22Rv1 (cell line): ENCODE results near the gene ZNF462.
"Not testable (repeated sequence)": the region's sequence is repeated elsewhere in the genome, so short reads cannot be mapped to it uniquely, and the experiment has no call there.

Experiments used
- H3K27ac ChIP-seq: fragments of 450-650 bp; 2 replicates; pipeline ENCODE4 v1.5.1; 2017
- ZFX ChIP-seq: fragments of 450-650 bp; IDR thresholded peaks from 2 replicates; pipeline ENCODE4 v1.6.1; 2017; ENCODE audit warnings: antibody characterized with exemption, borderline replicate concordance
- TF ChIP-seq, protein P1 (sequence below): fragments of 450-650 bp; IDR thresholded peaks from 2 replicates; pipeline ENCODE4 v1.5.1; 2017; ENCODE audit warnings: mild to moderate bottlenecking

The ZNF462 gene

DNA sequence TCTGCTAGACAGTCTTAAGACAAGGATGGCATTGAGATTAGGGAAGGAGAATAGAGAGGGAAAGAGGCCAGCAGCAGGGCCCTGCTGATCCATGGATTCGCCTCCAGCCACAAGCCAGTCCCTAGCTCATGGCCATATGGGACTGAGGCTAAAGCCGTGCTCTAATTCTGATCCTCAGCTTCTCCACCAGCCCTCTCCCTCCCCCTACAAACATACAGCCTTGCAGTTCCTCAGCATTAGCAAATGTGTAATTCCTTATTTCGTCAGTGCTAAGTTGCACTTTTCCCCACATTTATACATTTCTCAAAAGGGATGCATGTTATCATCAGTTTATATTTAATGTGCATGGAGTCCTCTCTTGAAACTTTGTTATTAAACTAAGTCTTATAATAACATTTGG is 34.8 kb downstream of the ZNF462 start:
- TF ChIP-seq ZFX = no peak
- TF ChIP-seq, protein P1, sequence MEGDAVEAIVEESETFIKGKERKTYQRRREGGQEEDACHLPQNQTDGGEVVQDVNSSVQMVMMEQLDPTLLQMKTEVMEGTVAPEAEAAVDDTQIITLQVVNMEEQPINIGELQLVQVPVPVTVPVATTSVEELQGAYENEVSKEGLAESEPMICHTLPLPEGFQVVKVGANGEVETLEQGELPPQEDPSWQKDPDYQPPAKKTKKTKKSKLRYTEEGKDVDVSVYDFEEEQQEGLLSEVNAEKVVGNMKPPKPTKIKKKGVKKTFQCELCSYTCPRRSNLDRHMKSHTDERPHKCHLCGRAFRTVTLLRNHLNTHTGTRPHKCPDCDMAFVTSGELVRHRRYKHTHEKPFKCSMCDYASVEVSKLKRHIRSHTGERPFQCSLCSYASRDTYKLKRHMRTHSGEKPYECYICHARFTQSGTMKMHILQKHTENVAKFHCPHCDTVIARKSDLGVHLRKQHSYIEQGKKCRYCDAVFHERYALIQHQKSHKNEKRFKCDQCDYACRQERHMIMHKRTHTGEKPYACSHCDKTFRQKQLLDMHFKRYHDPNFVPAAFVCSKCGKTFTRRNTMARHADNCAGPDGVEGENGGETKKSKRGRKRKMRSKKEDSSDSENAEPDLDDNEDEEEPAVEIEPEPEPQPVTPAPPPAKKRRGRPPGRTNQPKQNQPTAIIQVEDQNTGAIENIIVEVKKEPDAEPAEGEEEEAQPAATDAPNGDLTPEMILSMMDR = no peak
- no peak overlapping the region for H3K27ac ChIP-seq

DNA sequence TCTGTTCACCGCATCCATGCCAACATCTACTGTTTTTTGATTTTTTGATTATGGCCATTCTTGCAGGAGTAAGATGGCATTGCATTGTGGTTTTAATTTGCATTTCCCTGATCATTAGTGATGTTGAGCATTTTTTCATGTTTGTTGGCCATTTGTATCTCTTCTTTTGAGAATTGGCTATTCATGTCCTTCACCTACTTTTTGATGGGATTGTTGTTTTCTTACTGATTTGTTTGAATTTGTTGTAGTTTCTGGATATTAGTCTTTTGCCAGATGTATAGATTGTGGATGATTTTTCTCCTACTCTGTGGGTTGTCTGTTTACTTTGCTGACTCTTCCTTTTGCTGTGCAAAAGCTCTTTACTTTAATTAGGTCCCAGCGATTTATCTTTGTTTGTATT is 37.6 kb downstream of the ZNF462 start:
- not testable (repeated sequence) for H3K27ac ChIP-seq

DNA sequence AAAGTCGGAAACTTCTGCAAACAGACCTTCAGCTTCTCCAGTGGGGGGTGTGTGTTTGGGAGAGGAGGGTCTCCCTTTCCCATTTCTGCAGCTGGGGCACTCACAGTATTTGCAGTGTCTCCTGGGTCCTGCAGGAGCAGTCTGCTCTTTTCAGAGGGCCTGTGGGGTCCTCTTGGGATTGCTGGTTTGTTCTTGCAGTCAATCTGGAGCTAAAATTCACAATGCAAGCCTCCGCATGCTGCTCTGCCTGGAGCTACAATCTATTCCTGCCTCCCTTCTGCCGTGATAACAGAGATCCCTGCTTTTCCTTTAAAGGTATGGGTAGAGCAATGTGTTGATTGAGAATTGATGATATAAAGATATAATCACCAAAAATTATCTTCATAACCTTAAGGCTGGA is 43.2 kb downstream of the ZNF462 start:
- H3K27ac ChIP-seq = no peak overlapping the region
- TF ChIP-seq, protein P1 = no peak
- TF ChIP-seq ZFX = no peak

DNA sequence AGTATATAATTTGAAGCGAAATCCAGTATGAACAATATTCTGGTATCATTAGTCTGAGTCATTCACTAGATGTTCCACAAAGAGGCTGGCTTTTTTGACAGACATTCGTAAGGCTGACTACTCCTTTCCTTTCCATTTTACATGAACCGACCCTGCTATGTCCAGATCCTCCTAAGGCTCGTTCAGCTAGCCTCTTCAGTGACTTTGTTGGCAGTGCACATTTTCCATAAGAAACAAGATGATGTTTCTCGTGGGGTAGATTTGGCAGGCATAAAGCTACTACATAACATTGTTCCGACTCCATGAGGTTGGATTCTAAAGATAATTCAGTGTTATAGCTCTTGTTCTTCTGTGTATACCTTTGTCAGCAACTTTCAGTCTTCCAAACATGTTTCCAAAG is 49.0 kb downstream of the ZNF462 start:
- TF ChIP-seq ZFX = no peak
- TF ChIP-seq, protein P1 = no peak
- no peak overlapping the region for H3K27ac ChIP-seq

DNA sequence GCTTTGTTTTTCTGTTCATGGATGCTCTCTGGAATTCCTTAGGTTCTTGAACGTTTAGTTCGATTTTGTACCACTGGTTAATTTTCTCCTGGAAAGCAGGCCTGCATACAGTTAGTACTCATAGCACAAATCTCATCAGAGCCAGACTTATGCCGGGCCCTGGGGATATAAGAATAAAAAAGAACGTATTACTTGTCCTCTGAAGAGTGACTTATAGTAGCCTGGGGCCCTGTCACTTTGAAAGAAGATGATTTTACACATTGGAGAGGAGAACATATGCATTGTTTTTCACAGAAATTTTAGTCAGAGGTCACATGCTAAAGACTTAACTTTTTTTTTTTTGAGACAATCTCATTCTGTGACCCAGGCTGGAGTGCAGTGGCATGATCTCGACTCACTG is 50.3 kb downstream of the ZNF462 start:
- TF ChIP-seq ZFX = no peak
- TF ChIP-seq, protein P1 = no peak
- no peak overlapping the region for H3K27ac ChIP-seq

DNA sequence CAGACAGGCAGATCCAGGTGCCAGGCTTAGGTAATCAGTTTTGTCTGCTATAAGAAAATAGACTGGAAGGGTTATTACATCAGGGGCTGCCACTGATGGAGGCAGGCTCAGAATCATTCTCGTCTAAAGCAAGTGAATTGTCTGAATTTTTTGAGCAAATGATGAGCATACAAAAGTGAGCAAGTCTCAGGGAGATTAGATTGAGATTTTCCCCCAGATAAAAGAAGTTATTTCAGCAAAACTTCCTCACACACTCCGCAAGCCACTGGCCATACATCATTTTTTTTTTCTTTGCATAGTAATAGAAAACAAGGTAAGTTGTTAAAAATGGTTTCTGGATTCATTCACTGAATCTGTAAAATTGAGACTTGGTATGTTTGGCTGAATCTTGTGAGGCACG is 52.9 kb downstream of the ZNF462 start:
- no peak overlapping the region for H3K27ac ChIP-seq
- no peak for TF ChIP-seq ZFX
- TF ChIP-seq, protein P1 = no peak

DNA sequence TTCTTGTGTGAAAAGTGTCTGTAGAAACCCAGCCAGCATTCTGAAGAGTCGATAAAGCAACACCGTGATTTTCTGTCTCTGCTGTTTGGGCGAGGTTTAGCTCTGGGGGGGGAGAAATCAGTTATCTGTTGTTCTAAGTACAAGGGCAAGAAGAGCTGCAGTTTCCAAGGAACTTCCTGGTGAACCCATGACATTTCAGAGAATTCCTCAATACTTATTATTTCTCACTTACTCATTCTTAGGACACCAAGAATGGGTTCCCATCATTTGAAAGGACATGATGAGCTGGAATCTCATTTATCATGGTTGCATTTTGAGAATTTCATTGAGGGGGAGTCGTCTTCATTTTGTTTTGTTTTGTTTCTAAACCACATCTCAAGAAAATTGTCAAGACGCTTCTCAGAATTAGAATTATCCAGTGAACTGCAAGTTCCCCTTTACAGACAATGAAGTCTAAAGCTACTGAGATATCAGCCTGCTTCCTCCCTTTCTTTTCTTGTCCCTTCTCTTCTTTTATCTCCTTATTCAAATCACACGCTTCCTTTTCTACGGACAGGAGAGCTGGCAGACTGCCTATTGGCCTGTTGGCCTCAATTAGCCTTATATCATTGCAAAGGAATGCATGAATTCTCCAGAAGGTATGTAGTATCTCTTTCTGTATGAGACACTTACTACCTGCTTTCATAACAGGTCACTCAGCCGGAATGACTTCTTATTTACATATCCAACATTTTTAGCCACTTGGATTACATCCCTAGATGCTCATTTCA is 53.7 kb downstream of the ZNF462 start:
- no peak for TF ChIP-seq ZFX
- TF ChIP-seq, protein P1 = no peak
- no peak overlapping the region for H3K27ac ChIP-seq
